NT2/D1 (cell line): ENCODE results near the gene TNFSF12.

Source experiments
- SUZ12 ChIP-seq: IDR thresholded peaks from 2 replicates; pipeline ENCODE4 v1.6.1; 2011; ENCODE audit not compliant: insufficient read length, insufficient read depth; ENCODE audit errors: extremely low read depth
- YY1 ChIP-seq: IDR thresholded peaks from 2 replicates; pipeline ENCODE4 v1.6.1; 2011; ENCODE audit not compliant: insufficient read length, insufficient read depth

DNA sequence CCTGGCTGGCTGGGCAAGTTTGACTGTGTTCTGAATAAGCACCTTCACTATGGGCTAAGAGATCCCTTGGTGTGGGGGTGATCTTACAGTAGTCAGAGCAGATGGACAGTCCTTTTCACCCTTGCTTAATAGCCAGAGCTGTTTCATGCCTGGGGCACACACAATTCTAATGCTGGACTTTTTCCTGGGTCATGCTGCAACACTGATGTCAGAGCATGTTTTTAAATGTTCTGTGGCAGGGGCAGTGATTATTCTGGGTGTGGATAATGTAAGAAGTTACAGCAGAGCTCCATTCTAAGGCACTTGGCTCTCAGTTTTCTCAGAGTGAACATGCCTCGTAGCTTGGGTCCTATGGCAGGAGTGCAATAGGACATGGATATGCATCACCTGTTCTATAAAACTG is 26.6 kb downstream of the TNFSF12 start:
- no peak for TF ChIP-seq SUZ12
- TF ChIP-seq YY1, result no peak
